Measurements from ENCODE around the gene HUS1B.
"Not testable (repeated sequence)": the region's sequence is repeated elsewhere in the genome, so short reads cannot be mapped to it uniquely, and the experiment has no call there.

HUS1B gene

GRCh38 chr6:656460-657252, at the start of gene HUS1B:
TSS of gene HUS1B (minus strand) at chr6:657100. CDS start at chr6:656944, 156 bp downstream.
- no peak for DNase-seq

GRCh38 chr6:706146-706545, 49.2 kb upstream of the HUS1B start:
- peak; percentile 31 for DNase-seq

- DNase-seq: no peak
Observed at GRCh38 chr6:705047-705446, 48.1 kb upstream of the HUS1B start.

GRCh38 chr6:704046-704445, 47.1 kb upstream of the HUS1B start:
- DNase-seq: peak; percentile 24

GRCh38 chr6:703552-703951, 46.7 kb upstream of the HUS1B start:
- peak; percentile 44 for DNase-seq

GRCh38 chr6:701700-702479, 45.0 kb upstream of the HUS1B start:
- no peak for DNase-seq

- no peak for DNase-seq
Observed at GRCh38 chr6:701215-701614, 44.3 kb upstream of the HUS1B start.

- no peak for DNase-seq
Observed at GRCh38 chr6:700490-700889, 43.6 kb upstream of the HUS1B start.

GRCh38 chr6:699319-699718, 42.4 kb upstream of the HUS1B start:
- DNase-seq: no peak

GRCh38 chr6:694431-695126, 37.7 kb upstream of the HUS1B start:
- DNase-seq: not testable (repeated sequence)

- DNase-seq: no peak
Observed at GRCh38 chr6:693723-694009, 36.8 kb upstream of the HUS1B start.

- DNase-seq: peak; percentile 78
Observed at GRCh38 chr6:692858-693722, 36.2 kb upstream of the HUS1B start, which contains the start of gene EXOC2. TSS of gene EXOC2 (minus strand) at chr6:693139. CDS start at chr6:637818, 55,321 bp downstream.

GRCh38 chr6:692356-692851, 35.5 kb upstream of the HUS1B start:
- peak; percentile 19 for DNase-seq

GRCh38 chr6:689223-689622, 32.3 kb upstream of the HUS1B start:
- no peak for DNase-seq

GRCh38 chr6:686497-686896, 29.6 kb upstream of the HUS1B start:
- DNase-seq: peak; percentile 69

- peak; percentile 49 for DNase-seq
Observed at GRCh38 chr6:684831-685636, 28.1 kb upstream of the HUS1B start.

GRCh38 chr6:683742-684440, 27.0 kb upstream of the HUS1B start:
- DNase-seq: peak; percentile 93

GRCh38 chr6:680666-681340, 23.9 kb upstream of the HUS1B start:
- no peak for DNase-seq

GRCh38 chr6:680251-680650, 23.4 kb upstream of the HUS1B start:
- DNase-seq: no peak

GRCh38 chr6:679282-679681, 22.4 kb upstream of the HUS1B start:
- DNase-seq: no peak

Data from fibroblast of skin of right quadriceps (primary cell).